NCI-H526 (cell line): ENCODE measurements around the gene SERGEF.

Experiments used
- DNase-seq, 2 experiments: peaks; one replicate each; lab custom pipeline; 2025; lab: John Stamatoyannopoulos, UW

The SERGEF gene

DNA sequence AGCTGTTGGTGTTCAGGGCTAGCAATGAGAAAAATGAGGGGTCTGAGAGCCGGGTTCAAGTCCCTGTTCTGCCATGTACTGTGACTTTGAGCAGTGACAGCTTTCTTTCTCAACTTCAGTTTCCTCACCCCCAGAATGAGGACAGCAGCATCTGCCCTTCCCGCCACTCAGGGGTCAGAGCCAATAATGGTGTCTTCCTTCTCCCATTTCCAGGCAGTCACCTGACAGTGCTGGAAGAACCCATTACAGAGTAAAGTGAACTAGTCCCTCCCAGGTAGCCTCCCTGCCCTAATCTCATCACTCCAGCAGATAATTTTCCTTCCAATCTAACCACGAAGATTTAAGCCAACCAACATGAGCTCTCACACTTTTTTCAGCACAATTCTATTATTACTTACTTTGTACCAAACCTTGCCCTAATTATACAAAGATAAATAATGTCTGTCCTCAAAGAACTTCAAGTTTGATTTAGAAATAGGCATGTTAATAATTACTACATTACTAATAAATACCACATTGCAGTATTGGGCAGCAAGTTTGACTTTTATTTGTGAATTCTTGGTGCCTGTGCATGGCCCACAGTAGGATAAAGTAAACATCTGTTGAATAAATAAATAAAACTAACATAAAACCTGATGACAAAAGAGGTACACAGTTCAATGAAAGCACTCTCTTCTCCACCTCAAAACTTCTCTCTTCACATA lies 61.0 kb downstream of the SERGEF start:
- no peak for DNase-seq

DNA sequence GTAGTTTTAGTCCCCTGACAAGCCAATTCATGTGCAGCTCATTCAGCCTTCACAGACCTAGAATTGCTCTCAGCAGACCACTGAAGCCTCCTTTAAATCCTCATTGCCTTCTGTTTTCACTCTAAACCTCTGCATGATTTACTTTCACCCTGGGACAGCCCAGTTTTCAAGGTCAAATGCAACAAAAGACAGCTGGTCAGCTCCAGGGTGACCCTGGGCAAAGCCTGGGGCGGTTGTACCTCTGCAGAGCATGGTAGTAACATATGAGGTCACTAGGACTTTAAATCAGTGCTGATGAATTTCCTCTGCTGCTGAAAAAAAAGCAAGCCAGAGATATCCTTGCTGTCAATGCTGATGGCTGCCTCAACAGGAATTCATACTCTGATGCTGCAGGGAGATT lies 62.2 kb downstream of the SERGEF start:
- DNase-seq: no peak

DNA sequence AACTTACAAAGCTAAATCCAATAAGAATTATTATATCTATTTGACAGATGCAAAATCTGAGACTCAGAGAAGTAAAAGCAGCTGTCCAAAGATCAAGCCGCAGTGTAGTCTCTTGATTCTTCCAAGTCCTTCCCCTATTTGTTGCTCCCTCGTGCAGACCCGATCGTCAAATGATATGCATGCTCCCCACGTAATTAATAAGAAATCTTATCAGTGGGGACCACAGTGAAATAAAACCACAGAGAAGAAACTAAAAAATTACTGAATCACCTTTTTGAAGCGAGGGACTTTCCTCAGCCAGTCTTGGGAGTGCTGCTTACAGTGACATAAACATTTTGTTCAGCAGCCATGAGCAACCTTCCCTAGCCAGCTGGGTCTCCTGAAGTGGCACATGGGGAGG lies 64.6 kb downstream of the SERGEF start:
- DNase-seq: no peak

DNA sequence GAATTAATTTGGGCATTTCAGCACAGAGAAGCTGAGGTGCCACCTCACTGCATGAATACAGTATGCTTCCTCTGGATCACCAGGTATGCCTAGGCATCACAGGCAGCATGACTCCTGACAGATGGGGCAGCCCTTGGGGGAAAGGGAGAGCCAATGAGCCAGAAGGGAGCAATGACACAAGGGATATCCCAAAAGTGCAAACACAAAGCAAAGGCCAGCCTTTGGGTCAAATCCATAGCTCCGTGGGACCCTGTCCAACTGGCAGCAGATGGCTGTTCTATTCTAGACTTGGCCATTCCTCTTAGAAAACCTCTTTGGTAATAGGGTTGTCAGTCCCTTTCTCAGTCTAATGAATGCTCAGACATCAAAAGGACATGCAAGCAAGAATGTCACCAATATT lies 73.3 kb downstream of the SERGEF start:
- DNase-seq: no peak

DNA sequence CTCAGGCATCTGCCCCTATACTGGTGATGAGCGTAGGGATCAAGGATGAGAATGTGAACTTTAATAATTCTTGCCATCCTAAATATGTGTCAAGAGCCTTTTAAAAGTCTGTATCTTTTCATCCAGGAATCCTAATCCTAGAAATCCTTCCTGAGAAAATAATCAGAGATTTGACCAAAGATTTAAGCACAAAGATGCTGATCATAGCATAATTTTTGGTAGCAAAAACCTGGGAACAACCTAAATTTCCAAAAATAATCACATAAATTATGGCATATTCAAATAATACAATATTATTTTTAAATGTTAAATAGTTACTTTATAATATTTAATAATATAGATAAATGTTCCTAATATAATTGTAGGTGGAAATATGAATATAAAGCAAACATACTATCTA lies 76.1 kb downstream of the SERGEF start:
- no peak for DNase-seq

DNA sequence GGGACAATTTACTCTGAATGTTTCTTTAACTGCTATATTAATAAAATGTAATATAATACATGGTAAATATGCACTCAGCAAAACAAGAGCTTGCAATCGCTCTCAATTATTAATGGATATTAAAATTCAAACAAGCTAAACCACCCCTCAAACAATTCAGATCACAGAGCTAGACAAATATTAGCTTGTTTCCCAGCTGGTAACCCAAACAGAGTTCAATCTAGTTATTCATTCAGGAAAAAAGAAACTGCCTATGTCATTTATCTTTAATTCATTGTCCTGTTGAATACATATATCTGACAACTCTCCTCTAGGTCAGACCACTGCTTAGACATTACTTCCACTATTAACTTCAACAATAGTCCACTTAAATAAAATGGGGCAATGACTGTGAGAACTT lies 78.7 kb downstream of the SERGEF start:
- DNase-seq: no peak

DNA sequence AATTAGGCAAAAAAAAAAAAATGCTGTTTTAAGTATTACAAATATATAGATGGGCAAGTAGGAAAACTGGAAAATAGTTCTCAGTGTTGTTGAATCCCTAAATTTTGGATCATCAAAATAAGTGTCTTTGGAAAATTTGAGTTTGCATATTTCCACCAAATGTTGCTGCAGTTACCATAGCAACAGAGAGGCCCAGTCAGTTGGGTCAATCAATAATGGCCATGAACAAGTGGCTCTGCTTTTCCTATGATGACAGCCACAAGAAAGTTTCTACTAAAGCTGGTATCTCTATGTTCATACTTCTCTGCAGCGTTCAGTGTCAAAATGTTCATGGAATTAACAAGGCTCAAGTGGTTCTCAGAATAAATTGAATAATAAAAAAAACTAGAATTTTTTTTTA lies 79.1 kb downstream of the SERGEF start:
- DNase-seq: no peak

DNA sequence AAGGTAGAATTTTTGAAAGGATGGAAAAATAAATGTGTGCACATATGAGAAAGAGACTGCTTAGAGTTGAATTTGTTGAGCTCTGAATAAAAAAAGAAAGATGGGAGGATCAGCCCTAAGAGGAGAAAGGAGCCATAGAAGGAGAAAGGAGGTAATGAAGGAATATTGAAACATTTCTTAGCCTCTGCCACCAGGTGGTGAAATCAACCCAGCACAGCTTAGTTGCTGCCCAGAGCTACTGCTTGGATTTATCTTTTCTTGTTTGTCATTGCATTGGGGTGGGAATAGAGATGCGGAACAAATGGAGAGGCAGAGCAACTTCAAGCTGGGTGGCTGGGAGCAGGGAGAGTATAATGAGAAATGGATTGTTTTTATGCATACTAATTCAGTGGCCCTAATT lies 80.4 kb downstream of the SERGEF start:
- DNase-seq: no peak

DNA sequence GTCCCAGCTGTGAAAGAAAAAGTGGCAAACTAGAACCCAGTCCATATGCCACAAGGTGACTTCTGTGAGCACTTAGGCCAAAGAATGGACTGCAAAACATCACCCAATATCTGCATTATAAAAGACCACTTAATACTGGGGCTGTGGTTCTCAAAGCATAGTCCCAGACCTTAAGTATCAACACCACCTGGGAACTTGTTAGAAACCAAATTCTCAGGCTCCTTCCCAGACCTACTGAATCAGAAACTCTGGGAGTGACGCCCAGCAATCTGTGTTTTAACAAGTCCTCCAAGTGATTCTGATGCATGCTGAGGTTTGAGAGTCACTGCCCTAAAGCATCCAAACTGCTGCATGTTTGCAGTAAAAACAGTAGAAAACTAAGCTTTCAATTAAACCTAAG lies 81.3 kb downstream of the SERGEF start:
- no peak for DNase-seq

DNA sequence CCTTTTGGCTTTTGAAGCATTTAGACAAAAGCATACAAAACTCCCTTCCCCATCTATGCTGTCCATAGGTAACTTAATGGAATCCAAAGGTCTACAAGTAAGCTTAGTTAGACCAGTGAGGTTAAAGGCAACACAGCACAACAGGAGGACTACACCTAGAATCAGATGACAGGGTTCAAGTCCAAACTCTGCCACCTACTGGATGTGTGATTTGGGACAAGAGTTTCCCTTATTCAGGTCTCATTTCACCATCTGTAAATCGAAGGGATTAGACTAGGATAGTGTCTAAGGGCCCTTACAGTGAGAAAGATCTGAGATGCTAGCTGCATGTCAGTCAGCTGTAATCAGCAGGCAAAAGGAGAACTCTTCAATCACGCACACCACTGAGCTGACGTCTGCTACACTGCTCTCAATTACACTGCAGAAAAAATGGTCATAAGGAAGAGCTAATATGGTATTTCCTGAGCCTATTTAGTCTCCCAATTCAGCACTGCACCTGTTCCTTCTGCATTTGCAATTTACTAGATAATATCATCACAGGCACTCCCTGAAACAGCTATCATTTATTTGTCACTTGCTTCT lies 82.2 kb downstream of the SERGEF start:
- no peak for DNase-seq

DNA sequence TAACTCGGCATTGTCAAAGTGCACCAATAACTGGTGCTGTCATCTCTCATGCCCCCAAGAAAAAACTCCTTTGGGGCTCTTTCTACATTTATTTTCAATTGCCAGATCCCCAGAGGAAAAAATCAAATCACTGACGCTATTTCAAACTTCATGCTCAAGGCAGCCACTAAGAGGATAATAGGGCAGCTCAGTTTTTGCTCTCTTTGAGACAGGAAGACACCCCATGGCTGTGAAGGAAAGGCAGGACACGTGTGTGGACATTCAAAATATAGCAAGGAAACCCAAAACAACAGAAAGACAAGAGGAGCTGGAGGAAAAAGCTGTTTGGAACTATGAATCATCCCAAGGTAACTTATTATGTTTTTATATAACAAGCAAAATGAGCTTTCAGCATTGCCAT lies 83.7 kb downstream of the SERGEF start:
- no peak for DNase-seq

DNA sequence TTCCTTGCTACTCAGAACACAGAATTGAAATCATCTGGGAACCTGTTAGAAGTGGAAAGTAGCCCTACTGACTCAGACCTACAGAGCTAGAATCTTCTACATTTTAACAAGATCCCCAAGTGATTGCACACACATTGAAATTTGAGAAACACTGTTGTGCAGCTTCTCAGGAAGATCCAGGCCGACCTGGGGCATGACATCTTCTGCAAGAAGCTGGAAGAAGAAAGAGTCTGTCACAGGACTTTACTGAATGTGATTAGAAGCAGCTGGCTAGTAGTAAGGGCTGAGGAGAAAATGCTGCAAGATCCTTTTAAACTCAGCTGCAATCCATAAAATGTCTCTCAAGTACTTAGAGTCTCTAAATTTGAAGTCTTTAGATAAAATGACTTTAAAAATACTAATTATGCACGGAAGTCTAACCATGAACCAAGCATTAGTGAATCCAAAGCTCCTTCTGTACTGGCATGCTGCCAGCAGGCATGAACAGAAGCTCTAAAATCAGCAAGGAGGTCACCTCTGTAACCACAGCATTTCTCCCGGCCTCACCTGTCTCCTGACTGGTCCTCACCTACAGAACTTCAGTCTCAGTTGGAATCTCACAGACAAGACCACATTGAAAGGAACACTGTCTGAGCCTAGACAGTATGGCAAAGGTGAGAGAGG lies 85.0 kb downstream of the SERGEF start:
- no peak for DNase-seq

DNA sequence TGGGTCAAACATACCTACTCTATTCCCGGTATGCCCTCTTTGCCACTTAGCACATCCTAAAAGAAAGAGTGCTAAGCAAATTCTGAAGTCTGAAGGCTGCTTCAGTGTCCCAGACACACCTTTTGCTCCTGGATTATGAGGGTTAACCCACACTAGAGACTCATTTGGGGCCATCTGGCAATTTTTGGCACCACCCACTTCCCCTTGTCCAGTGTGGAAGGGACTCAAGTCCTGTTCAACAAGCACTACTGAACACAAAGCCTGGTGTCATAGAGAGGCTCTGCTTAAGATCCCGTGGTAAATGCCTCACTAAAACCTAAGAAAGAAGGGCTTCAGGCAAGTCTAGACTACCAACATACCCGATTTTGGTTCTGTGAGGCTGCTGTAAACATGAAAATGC lies 85.8 kb downstream of the SERGEF start:
- no peak for DNase-seq

DNA sequence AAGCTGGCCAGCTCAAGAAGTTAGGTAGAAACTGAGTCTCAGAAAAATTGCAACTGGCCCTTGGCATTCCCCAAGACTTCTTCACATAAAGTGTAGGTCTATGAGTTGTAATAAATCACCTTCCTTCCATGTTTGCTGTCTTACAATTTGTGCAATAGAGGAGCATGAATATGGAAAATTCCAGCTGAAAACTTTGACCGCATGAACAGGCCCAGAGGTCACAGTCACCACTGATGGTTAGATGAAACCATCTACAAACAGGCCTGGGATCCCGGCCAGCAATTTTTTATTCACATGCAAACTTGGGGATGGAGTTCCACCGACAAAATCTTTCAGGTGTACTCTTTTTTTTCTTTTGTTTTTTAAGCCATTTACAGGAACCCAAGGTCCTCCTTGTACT lies 88.1 kb downstream of the SERGEF start:
- DNase-seq: no peak

DNA sequence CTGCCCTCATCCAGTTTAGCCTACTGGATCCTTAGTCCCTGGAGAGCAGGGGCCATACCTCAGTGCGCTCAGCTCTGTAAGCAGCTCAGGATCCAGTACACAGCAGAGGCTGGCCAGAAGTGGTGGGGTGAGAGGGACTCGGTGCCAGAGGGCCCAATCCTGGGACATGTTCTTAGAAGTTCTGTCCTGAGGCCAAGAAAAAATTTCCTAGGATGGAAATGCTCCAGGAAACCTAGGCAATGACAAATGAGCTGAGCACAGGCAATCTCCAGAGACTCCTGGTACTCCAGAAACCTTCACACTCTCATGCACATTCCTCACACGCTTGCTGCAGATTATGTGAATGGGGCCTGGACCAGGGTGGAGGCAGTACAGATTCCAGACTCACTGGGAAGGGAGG lies 89.6 kb downstream of the SERGEF start:
- DNase-seq: no peak

DNA sequence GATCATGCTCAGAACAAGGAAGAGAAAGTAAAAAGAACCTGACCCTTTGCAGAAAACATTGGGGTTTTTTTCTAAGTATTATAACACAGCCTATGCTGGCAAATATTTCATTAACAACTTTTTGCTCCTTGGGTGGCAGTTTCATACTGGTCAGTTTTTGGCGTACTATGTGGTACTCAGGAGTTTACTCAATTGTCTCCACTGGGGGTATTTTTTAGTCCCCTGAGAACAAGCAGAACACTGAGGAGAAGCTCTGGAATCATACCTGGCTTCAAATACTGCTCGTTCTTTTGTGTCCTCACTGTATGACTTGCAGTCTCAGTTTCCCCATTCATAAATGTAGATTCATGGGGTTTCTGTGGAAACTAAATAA lies 90.4 kb downstream of the SERGEF start:
- no peak for DNase-seq

DNA sequence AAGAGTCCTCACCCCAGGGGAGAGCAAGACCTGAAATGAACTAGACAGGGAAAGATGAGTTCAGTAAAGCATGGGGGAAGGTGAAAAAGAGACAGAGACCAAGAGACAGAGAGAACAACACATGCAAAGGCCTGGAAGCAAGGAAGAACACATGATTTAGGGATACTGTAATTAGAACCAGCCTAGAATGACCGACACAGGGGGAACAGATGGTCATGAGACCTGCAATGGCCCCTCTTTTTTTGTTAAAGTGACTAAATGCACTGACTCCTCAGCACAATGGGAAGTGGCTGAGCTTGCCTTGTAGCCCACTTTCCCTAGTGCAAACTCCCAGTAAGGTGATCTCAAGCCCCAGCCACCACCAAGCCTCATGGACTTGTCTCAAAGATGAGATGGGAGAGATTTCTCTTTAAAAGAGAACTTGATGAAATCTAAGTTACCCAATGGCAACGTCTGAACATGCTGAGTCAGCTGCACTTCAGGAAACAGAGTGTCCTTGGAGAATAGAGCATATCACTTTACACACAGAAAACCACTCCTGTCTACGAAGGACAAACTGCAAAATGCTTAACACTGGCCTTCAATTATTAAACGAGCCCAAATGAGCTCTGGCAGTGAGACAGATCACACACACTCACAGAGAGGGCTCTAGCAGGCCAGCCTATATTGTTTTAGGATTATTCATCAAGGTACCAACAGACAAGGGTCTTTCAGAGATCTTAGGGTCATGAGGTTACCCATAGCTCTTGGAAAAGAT lies 91.0 kb downstream of the SERGEF start:
- no peak for DNase-seq

DNA sequence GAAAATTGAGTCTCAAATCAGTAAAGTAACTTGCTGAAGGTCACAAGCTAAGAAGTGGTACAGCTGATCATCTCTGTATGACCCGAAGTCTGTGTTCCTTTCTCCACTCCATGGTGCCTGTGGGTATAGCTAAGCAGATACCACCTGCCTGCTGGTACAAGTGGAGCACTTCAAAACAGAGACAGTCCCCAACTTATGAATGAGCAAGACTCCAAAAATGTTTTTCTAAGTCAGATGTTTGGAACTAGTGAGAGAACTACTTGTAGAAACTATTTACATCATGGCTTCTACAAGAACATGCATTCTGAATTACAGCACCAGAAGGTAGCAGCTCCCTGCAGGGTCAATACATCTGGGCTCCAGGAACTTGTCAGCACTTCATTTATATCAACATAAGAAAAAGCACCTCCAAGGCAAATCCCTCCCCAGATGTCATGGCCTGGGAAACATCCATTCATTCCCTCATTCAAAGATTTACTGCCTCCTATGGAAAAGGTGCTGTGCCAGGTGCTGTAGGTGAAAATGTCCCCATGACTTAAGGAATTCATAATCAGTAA lies 94.7 kb downstream of the SERGEF start:
- no peak for DNase-seq

DNA sequence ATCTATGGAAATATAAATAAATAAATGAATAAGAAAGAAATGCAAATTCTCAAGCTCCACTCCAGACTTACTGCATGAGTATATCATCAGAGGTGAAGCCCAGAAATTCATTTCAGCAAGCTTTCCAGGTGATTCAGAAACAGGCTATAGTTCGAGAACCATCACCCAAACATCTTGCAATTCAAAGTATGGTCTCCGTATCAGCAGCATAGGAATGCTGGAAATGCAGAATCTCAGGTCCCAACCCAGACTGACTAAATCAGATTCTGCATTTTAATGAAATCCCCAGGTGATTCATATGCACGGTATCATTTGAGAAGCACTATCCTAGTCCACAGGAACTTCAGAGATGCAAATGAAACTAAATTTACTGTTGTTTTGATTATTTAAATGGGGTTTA lies 95.3 kb downstream of the SERGEF start:
- DNase-seq: no peak

DNA sequence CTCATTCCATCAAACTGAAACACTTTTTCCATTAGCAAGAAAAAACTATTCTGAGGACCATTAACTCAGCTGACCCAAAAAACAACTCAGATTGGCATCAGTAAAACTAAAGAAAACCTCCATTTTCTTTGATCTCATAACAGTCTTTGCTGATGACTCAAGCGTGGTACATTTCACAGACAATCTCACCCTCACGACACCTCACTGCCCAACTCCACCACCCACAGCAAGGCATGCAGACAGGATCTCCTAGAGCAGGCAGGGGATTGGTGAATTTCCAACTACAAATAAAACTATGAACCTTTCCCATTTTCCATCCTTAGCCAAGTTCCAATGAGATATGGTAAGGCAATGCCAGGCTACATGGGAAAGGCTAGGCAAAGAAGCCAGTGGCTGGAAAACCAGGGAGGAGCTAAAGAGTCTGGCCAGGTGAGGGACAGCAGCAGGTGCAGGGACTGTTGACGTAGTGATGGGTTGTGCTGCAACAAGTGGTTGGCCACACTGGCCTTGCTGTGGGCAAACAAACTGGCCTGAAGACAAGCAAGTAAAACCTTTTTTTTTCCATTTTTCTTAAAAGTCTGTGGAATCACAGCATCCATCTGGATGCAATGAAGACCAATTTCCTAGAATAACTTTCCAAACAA lies 97.2 kb downstream of the SERGEF start:
- DNase-seq: no peak

DNA sequence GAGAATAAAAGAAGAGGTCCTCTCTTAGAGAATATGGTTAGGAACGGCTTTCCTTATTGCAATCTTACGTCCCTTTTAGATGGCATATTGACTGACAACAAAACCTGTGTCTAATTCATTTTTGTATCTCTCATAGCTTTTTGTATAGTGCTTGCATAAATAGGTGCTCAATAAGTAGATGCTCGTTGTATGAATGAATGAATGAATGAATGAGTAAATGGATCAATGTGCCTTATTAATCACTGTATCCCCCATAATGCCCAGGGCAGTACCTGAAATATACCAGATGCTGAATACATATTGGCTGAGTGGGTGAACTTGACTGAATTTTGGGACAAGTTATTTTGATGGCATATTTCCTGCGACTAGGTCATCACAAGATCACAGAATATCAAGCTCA lies 97.9 kb downstream of the SERGEF start:
- DNase-seq: no peak

DNA sequence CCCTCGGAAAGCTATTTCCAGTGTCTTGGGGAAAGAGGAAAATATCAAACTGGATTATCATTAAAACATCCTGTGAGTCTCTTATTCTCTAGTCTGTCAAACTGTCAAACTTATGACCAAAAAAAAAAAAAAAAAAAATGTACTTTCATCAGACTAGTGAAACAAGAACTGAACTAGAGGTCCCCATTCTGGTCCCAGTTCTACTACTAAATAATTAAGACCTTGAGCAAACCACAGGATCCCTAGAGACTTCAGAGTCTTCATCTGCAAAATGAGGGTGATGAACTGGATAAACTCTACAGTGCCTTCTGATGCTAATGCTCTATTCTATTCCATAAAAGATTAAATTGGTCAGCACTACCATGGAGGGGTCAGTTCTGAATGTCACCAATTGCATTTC lies 105.8 kb downstream of the SERGEF start:
- DNase-seq: no peak
